PC-3 (cell line): ENCODE data around the gene CYP2B6. TPM values are rescaled to one million over a fixed set of nuclear protein-coding genes. Genes with fewer than 3 reads are reported as not detected.
"Not testable (repeated sequence)": the region's sequence is repeated elsewhere in the genome, so short reads cannot be mapped to it uniquely, and the experiment has no call there.

Experiments used
- ATAC-seq: fragments of 200-7000 bp; cut with Tn5 transposase; 2 replicates; pipeline ENCODE4 v1.9.1; 2020; ENCODE audit warnings: mild to moderate bottlenecking, moderate library complexity
- BruUV-seq: library from RNA; stranded (reverse); fragments of 400-500 nt; replicated peaks from 2 replicates; lab custom pipeline; 2021; lab: Mats Ljungman, UMichigan
- CTCF ChIA-PET: fragments of 300-600 bp; sonication (Branson Sonifier 250); formaldehyde crosslinking; loops from one replicate; lab custom pipeline; 2022; ENCODE audit warnings: antibody characterized with exemption; lab: Charles Lee
- POLR2A ChIA-PET: fragments of 300-600 bp; sonication (Branson Sonifier 250); formaldehyde crosslinking; loops from one replicate; lab custom pipeline; 2022; ENCODE audit warnings: antibody characterized with exemption; ENCODE audit not compliant: unreplicated experiment; lab: Charles Lee
- DNase-seq: peaks from one replicate; pipeline ENCODE4 v3.0.0-alpha.2; 2015
- H2AFZ ChIP-seq: fragments of 300-600 bp; sonication (generic); 2 replicates; pipeline ENCODE4 v1.6.0; 2016; ENCODE audit warnings: antibody characterized with exemption, low read length
- H3F3A ChIP-seq: fragments of 300-600 bp; sonication (generic); one replicate; pipeline ENCODE4 v1.6.0; 2017; ENCODE audit warnings: antibody characterized with exemption, low read length, control low read depth, mild to moderate bottlenecking; ENCODE audit not compliant: unreplicated experiment
- H3K27ac ChIP-seq: fragments of 300-600 bp; sonication (generic); 2 replicates; pipeline ENCODE4 v1.5.1; 2016; ENCODE audit warnings: mild to moderate bottlenecking, low read length
- H3K27me3 ChIP-seq: fragments of 300-600 bp; sonication (generic); 2 replicates; pipeline ENCODE4 v1.6.1; 2016; ENCODE audit warnings: low read length, mixed read lengths
- H3K36me3 ChIP-seq: fragments of 300-600 bp; sonication (generic); 2 replicates; pipeline ENCODE4 v1.6.1; 2016; ENCODE audit warnings: low read depth, mixed run types, low read length, mixed read lengths
- H3K4me1 ChIP-seq: fragments of 300-600 bp; sonication (generic); 2 replicates; pipeline ENCODE4 v1.5.1; 2016; ENCODE audit warnings: low read length; ENCODE audit not compliant: insufficient read depth
- H3K4me2 ChIP-seq: fragments of 300-600 bp; sonication (generic); 2 replicates; pipeline ENCODE4 v1.6.0; 2016; ENCODE audit warnings: low read length
- H3K4me3 ChIP-seq: fragments of 300-600 bp; sonication (generic); 2 replicates; pipeline ENCODE4 v1.5.1; 2016; ENCODE audit warnings: mild to moderate bottlenecking, low read length, mixed read lengths
- H3K79me2 ChIP-seq: fragments of 300-600 bp; sonication (generic); 2 replicates; pipeline ENCODE4 v1.6.1; 2017; ENCODE audit warnings: low read length, mixed read lengths
- H3K9ac ChIP-seq: fragments of 300-600 bp; sonication (generic); 2 replicates; pipeline ENCODE4 v1.6.0; 2016; ENCODE audit warnings: mild to moderate bottlenecking, low read length
- H3K9me2 ChIP-seq: fragments of 300-600 bp; sonication (generic); replicated peaks from 2 replicates; pipeline ENCODE4 v1.6.1; 2016; ENCODE audit warnings: mixed run types, low read length, mixed read lengths
- H3K9me3 ChIP-seq: fragments of 300-600 bp; sonication (generic); 2 replicates; pipeline ENCODE4 v1.6.1; 2016; ENCODE audit warnings: low read length, mixed read lengths
- H4K20me1 ChIP-seq: fragments of 300-600 bp; sonication (generic); 2 replicates; pipeline ENCODE4 v1.6.1; 2016; ENCODE audit warnings: low read length, mixed read lengths
- EZH2 ChIP-seq: fragments of 300-600 bp; sonication (generic); IDR thresholded peaks from one replicate; pipeline ENCODE4 v1.6.1; 2017; ENCODE audit warnings: antibody characterized with exemption, mild to moderate bottlenecking, low read length; ENCODE audit not compliant: unreplicated experiment
- EZH2phosphoT487 ChIP-seq: fragments of 300-600 bp; sonication (generic); IDR thresholded peaks from 2 replicates; pipeline ENCODE4 v1.6.1; 2018; ENCODE audit warnings: mild to moderate bottlenecking, antibody characterized with exemption, low read length, borderline replicate concordance
- intact Hi-C: fragments of 100-400 bp; cut with micrococcal nuclease; formaldehyde crosslinking; loops from 2 replicates; pipeline ENCODE4 v1.9.0; 2023
- total RNA-seq: library from RNA; depleted of rRNA; stranded (reverse); fragments of >200 nt; gene quantifications from 2 replicates; pipeline ENCODE4 v1.2.3, GENCODE V29; 2014
- TF ChIP-seq, protein P1 (sequence below): fragments of 300-600 bp; sonication (generic); conservative IDR thresholded peaks from 2 replicates; pipeline ENCODE4 v1.5.1; 2017; ENCODE audit warnings: antibody characterized with exemption, low read depth, mild to moderate bottlenecking, low read length

The CYP2B6 gene
- total RNA-seq, 1 experiment from 2014 or later, result not detected

DNA sequence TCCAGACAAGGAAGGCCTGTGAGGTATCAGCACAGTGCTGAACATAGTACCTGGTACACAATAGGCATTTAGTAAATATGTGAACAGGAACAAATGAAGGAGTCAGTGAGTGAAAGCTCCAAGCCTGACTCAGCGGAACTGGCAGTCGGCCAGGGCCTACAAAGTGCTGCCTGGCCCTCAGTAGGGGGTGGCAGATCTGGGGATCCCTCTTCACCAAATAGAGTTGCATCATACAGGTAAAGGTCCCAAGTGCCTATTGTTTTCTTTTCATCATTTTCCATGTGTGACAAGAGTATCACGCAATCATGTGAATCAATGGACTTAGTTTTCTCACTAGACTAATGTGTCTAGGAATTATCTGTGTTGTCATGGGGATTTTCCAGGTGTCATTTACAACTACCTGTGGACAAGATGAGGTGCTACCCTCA lies 9.2 kb downstream of the CYP2B6 start:
- no peaks in the 10 kb centered on the region for H3K36me3 ChIP-seq
- TF ChIP-seq EZH2phosphoT487 (no peak), EZH2 (no peak)
- TF ChIP-seq, protein P1, sequence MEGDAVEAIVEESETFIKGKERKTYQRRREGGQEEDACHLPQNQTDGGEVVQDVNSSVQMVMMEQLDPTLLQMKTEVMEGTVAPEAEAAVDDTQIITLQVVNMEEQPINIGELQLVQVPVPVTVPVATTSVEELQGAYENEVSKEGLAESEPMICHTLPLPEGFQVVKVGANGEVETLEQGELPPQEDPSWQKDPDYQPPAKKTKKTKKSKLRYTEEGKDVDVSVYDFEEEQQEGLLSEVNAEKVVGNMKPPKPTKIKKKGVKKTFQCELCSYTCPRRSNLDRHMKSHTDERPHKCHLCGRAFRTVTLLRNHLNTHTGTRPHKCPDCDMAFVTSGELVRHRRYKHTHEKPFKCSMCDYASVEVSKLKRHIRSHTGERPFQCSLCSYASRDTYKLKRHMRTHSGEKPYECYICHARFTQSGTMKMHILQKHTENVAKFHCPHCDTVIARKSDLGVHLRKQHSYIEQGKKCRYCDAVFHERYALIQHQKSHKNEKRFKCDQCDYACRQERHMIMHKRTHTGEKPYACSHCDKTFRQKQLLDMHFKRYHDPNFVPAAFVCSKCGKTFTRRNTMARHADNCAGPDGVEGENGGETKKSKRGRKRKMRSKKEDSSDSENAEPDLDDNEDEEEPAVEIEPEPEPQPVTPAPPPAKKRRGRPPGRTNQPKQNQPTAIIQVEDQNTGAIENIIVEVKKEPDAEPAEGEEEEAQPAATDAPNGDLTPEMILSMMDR, result no peak
- H3K27ac ChIP-seq, result peak overlapping the region; percentile 73
- H2AFZ ChIP-seq, result no peak overlapping the region
- no peaks in the 10 kb centered on the region for H3K27me3 ChIP-seq
- H3F3A ChIP-seq, result no peaks in the 10 kb centered on the region
- H3K9ac ChIP-seq, result no peak overlapping the region
- H3K4me3 ChIP-seq, result no peak overlapping the region
- peak; percentile 92 for DNase-seq
- H3K79me2 ChIP-seq, result no peaks in the 10 kb centered on the region
- peaks cover 20% of the 10 kb centered on the region for H3K4me1 ChIP-seq
- no peaks in the 10 kb centered on the region for H3K9me3 ChIP-seq
- ATAC-seq, result peak; percentile 89
- ChIA-PET CTCF (no interaction called here), POLR2A (no interaction called here)
- 0 out of 2 replicates have a peak overlapping the region, but pooled peaks have one; percentile 39 for H3K4me2 ChIP-seq
- no peaks in the 10 kb centered on the region for H4K20me1 ChIP-seq
- no peaks in the 10 kb centered on the region for H3K9me2 ChIP-seq
- intact Hi-C loops, result no loop called here
- no TSS peak for BruUV-seq

DNA sequence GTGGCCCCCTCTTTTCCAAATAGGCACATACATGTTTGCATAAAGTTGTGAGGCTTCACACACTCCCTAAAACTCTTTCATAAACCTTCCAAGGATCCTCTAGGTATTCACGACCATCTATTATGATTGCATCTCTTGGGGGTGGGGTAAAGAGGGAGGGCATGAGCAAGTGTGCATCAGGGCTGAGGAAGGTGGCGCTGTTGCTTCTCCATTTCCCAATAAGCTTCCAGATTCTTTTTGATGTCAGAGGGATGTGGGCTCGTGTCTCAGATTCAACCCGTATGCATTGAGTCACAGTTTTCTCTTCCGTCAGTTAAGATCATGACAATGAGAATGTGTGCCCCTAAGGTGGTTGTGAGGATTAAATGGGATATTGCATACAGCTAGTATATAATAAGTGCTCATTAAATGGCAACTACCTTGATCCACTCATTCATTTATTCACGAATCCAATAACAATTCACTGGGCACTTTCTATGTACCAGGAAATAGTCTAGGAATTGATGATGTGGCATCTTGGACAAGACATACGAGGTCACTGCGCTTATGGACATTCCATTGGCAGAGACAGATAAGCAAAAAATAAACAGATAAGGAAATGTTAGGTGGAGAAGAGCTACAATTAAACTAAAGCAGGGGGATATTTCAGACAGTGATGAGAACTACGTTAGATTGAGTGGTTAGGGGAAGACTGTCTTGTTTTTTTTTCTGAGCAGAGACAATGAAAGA lies 10.3 kb downstream of the CYP2B6 start:
- no peaks in the 10 kb centered on the region for H3K9me2 ChIP-seq
- CTCF ChIA-PET, result no interaction called here
- H3K79me2 ChIP-seq, result no peaks in the 10 kb centered on the region
- TF ChIP-seq EZH2phosphoT487 (no peak), EZH2 (no peak)
- TF ChIP-seq, protein P1, result no peak
- H3K27ac ChIP-seq, result no peak overlapping the region
- H3K27me3 ChIP-seq, result no peaks in the 10 kb centered on the region
- POLR2A ChIA-PET, result no interaction called here
- ATAC-seq, result no peak
- BruUV-seq, result no TSS peak
- H3K4me3 ChIP-seq, result no peak overlapping the region
- no peak overlapping the region for H2AFZ ChIP-seq
- no peaks in the 10 kb centered on the region for H3K36me3 ChIP-seq
- H3K9me3 ChIP-seq, result no peaks in the 10 kb centered on the region
- H3K4me2 ChIP-seq, result no peak overlapping the region
- no peak overlapping the region for H3K9ac ChIP-seq
- intact Hi-C loops, result no loop called here
- peak; percentile 23 for DNase-seq
- H4K20me1 ChIP-seq, result no peaks in the 10 kb centered on the region
- peaks cover 13% of the 10 kb centered on the region for H3K4me1 ChIP-seq
- no peaks in the 10 kb centered on the region for H3F3A ChIP-seq

DNA sequence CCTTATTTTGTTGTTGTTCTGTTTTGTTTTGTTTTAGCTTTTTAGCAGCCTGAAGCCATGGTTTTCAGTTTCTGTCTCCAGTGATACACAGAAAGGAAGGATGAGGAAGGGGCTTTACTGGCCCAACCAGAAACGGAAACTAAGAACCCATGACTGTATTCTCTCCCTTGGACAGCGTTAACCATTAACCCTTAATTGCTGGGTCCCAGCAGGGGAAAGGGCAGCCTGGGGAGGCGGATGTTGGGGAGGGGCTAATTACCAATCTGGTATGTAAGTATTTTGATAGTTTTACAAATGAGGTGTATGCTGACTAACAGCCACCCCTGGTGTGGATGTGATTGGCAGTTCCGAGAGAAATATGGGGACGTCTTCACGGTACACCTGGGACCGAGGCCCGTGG lies 12.6 kb downstream of the CYP2B6 start:
- H2AFZ ChIP-seq, H3K36me3 ChIP-seq, POLR2A ChIA-PET, H3K9me3 ChIP-seq, H3K27me3 ChIP-seq, H3F3A ChIP-seq, BruUV-seq, H3K27ac ChIP-seq, CTCF ChIA-PET, H3K9ac ChIP-seq, DNase-seq, H3K4me2 ChIP-seq, intact Hi-C loops, H3K9me2 ChIP-seq, ATAC-seq, H3K79me2 ChIP-seq, H4K20me1 ChIP-seq, H3K4me3 ChIP-seq: not testable (repeated sequence)
- peaks cover 13% of the 10 kb centered on the region for H3K4me1 ChIP-seq
